Measurements from ENCODE around the gene SRBD1.

The SRBD1 gene

GRCh38 chr2:45545943-45546342, 65.1 kb downstream of the SRBD1 start:
- DNase-seq (ENCODE audit: low read depth): no peak

DNA sequence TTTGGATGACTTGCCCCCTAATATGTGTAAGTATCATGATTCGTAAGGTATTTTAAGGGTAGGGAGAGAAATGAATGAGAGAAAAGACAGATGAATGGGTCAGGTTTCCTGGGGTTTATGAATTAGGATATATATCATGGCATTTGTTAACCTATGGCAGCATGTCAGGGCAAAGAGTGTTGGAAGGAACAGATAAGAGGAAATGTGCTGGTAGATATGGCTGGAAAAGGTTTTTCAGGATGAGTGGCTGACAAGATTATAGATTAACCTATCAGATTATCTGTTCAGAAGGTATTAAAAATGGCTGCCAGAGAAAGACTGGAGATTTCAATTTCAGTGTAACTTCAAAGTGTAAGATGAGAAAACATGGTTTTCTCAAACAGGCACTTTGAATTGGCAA, 67.8 kb downstream of the SRBD1 start:
- DNase-seq (ENCODE audit: low read depth): no peak

DNA sequence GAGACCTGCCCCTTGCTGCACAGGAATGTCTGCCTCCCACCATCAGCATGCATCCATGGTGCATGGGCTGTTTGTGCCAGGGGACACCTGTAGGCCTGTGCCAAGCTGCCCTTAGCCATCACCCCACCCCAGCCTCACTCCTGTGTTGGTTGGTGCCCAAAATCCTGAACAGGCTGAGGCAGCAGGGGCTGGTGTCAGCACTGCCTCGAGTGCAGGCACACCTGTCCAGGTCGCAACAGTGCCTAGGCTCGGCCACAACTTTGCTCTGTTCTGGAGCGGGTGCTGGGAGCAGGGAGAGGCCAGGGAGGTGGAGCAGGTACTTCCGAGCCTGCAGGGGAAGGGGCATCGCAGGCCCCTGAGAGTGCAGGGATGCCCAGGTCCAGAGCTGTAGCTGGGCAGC, 69.1 kb downstream of the SRBD1 start:
- no peak for DNase-seq (ENCODE audit: low read depth)

GRCh38 chr2:45541450-45541849, 69.6 kb downstream of the SRBD1 start:
- DNase-seq (ENCODE audit: low read depth): no peak

DNA sequence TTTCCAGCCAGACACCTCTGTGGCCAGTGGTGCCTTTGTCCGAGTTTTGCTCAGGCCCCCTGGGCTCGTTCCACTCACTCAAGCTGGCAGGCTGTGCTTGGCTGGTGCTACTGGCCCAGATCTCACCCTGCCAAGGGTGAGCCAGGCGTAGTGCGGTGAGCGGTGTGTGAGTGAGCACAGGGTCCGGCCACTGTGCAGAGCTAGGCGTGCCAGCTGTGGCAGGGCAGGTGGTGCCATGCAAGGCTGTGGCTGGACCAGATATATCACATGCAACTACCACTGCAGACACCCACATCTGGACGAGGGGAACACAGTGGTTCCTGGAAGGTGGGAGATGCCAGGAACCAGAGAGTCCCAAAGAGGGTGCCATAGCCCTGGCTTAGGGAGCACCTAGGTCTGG, 70.1 kb downstream of the SRBD1 start:
- no peak for DNase-seq (ENCODE audit: low read depth)

- no peak for DNase-seq (ENCODE audit: low read depth)
Observed at GRCh38 chr2:45533771-45534170, 77.3 kb downstream of the SRBD1 start.

GRCh38 chr2:45532181-45532580, 78.9 kb downstream of the SRBD1 start:
- DNase-seq (ENCODE audit: low read depth): no peak

DNA sequence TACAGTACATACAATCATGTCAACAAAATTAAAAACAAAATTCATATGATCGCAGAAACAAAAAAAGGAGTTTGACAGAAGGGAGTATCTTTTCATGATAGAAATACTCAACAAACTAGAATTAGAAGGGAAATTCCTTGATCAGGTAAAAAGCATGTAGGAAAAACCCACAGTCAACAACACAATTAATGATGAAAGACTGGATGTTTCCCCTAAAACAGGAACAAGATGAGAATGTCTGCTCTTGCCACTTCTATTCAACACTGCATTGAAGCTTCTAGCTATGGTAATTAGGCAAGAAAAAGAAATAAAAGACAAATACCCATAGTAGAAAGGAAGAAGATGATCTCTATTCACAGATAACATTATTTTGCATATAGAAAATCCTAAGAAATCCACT, 87.1 kb downstream of the SRBD1 start:
- no peak for DNase-seq (ENCODE audit: low read depth)

DNA sequence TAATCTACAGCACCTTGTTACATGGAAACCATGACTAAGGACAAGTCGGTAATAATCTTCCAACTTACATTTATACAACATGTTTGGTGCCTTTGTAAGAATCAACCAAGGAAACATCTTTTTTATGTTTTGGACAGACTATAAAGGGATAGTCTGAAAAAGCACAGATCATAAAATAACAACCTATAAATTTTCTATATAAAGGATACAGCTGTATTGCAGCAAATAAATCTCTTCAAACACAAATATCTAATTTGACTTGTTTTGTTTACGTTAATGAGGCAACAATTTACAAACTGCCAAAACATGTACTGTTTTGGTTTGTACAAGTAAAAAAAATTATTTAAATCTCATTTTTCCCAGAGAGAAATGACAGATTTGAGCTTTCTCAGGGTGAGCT, 92.5 kb downstream of the SRBD1 start:
- no peak for DNase-seq (ENCODE audit: low read depth)

DNA sequence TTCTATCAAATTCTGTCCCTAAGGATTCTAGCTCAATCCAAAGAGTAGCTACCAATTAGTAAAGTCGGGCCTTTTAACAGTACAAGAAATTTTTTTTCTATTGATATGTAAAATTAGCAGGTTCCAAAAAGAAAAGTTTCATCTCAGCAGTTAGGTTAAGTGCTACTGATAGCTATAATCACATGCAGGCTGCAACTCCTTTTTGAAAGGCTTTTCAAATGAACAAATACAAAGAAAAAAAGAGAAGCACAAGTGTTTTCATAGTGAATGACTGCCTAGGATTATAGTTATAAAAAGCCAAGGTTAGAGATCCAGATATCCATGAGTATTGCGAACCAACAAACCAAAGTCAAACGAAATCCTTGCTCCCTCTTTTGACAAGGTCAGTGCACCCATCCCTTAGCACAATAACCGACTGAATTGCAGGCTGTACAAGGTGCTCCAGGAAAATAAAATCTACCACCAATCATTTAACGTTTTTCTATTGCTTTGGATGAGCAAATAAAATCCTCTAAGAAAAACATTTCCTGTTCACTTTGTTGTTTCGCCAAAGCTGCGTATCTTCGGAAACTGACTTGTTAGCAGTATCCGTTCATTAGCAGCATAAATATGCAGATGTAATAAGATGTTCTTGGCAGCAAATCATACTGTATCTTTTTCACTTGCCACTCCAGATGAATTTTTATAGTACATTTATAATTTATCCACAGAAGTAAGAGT, 100.2 kb downstream of the SRBD1 start:
- DNase-seq (ENCODE audit: low read depth): no peak

GRCh38 chr2:45506756-45507155, 104.3 kb downstream of the SRBD1 start:
- no peak for DNase-seq (ENCODE audit: low read depth)

DNA sequence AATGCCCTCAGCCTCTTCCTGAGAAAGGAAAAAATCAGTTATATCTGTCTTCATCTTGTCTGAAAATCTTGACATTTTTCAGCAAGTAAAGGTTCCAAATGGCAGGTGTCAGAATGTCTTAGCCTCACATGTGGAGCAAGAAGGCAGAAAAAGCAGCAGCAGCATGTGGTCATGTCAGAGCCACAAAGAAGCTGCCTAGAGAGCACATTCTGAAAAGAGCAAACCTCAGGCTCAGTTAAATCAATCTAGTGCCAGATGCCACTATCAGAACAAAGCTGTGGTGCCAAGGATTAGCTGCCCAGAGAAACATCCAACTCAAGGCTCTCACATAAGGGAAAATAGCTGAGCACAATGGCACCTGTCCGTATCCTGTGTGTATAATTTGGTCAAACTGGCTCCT, 105.9 kb downstream of the SRBD1 start:
- DNase-seq (ENCODE audit: low read depth): no peak

- no peak for DNase-seq (ENCODE audit: low read depth)
Observed at GRCh38 chr2:45498661-45499550, 112.2 kb downstream of the SRBD1 start.

GRCh38 chr2:45497355-45497754, 113.7 kb downstream of the SRBD1 start:
- DNase-seq (ENCODE audit: low read depth): no peak

- no peak for DNase-seq (ENCODE audit: low read depth)
Observed at GRCh38 chr2:45496869-45497268, 114.2 kb downstream of the SRBD1 start.

- no peak for DNase-seq (ENCODE audit: low read depth)
Observed at GRCh38 chr2:45494978-45495293, 116.1 kb downstream of the SRBD1 start.

DNA sequence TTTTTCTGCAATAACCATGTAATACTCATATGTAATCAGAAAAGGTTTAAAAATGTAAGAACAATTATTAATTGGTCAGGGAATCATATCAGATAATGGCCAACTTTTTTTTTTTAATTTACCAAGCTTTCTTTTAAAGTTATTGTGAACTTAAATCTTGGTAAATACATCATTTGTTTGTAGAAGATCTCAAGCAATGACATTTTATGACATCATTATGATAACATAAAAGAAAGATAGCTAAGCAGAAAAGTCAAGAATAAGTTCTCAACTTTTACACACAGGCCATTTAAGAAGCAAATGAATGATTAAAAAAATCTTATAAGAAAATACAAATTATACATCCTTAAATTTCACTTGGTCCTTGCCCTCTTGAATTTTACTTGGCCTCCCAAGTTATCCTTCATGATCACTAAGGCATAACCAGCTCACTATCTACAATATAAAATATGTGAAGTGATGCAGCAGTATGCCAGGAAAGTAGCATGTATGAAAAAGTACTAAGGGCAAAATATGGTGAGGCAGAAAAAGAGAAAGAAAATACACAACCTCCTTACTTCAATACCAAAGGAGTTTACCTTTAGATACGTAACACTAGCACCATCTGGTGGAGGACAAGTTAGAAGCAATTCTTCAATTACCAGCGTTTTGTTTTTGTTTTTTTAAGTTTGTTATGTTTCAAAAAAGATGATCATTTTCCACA, 116.6 kb downstream of the SRBD1 start:
- DNase-seq (ENCODE audit: low read depth): peak; percentile 38

GRCh38 chr2:45484965-45485364, 126.1 kb downstream of the SRBD1 start:
- no peak for DNase-seq (ENCODE audit: low read depth)

DNA sequence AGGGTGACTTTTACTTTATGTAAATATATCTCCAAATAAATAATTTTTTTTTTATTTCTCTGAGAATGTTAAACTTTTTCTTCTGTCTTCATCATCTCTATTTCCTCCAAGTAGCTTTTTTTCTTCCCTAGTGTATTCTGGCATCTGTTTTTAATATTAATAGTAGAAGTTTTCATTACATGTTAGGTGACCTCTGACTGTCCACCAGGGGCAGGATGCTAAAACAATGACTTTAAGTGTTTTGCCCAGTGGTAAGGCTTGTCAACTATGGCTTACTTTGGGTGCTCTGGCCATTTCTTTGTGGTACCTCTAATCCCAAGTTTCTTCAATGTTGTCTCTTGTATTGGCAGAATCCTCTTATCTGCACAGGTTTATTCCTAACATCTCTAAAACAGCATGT, 127.1 kb downstream of the SRBD1 start:
- DNase-seq (ENCODE audit: low read depth): no peak

DNA sequence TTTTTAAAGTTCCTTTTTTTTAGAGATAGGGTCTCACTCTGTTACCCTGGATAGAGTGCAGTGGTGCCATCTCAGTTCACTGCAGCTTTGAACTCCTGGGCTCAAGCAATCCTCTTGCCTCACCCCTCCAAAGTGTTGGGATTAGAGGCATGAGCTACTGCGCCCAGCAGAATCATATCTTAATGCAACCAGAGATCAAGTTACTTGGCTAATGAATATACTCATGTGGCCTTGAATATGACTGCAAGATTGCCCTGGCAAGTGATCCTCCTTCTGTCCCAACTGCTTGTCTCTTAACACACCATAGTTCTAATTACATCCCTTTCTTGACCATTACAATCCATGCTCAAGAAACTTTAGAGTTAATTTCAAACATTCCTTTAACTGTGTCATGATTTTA, 133.5 kb downstream of the SRBD1 start:
- no peak for DNase-seq (ENCODE audit: low read depth)

DNA sequence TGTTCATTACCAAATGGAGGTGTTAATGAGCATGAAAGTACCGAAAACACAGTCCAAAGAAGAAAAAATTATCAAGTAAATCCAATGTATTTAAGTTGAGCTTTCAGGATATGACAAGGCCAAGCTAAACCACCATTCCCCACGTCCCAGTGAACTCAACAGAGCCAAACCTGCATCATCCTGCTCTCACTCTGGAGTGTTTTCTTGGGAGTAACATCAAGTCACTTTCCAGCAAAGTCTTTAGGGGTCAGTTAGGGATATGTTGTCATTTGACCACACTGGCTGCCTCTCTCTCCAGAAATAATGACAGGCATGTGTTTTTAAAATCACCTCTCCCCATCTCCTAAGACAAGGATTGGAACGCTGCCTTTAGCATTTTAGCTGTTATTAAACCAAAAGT, 140.5 kb downstream of the SRBD1 start:
- no peak for DNase-seq (ENCODE audit: low read depth)

DNA sequence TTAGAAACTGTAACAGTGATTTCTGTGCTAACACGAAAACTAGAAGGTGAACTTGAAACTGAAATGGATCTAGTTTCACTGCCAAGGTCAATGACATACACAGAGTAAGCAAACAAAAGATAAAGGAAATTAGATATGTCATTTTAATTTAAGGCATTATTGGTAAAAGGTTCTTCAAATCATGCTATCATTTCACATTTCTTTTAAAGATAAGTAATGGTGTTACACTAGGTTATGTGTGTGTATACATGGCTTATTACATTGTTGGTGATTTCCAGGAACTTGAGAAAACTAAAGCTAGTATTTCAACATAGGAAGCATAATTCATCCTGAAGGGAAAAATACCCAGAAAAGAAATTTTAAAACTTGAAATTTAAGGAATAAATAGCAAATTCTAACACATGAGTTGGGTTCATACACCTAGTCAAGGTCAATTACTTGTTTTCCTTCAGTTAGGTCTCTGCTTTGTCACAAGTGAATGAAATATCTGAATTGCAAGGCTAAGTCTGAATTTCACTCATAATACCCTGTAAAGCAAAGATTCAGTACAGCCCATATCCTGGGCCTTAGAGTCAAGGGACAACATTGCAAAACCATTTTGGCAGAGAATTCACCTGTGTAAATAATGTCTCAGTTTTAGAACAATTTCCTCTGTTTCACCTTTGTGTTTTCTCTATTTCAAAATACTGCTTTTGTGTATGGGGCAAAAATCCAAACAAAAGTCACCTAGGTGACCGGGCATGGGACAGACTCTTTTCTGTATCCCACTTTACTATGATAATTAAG, 141.6 kb downstream of the SRBD1 start:
- DNase-seq (ENCODE audit: low read depth): no peak

All from HS-5 (cell line).